ENCODE data around the gene RNF220. TPM values are rescaled to one million over a fixed set of nuclear protein-coding genes. Genes with fewer than 3 reads are reported as not detected.

Gene RNF220
- total RNA-seq, 1 experiment from 2014 or later: 92.4 TPM

- peaks cover 2% of the 10 kb centered on the region; the same call in 1 of the 2 replicates for H3K36me3 ChIP-seq (ENCODE audit: control insufficient read depth, insufficient read depth, low read length)
- no peak overlapping the region for H3K27ac Mint-ChIP-seq (ENCODE audit: unreplicated experiment)
- H3K9me3 ChIP-seq: no peaks in the 10 kb centered on the region
- ChIA-PET CTCF (interaction anchor here (1.2 kb wide), 1 partner anchor 11 kb away, joined by 3 read pairs; no protein-coding TSS in a partner anchor), POLR2A (interaction anchor here (0.6 to 1.0 kb wide), 2 partner anchors 9 to 19 kb away, joined by 3 to 5 read pairs; no protein-coding TSS in a partner anchor)
- no peak overlapping the region for H3K4me3 ChIP-seq (ENCODE audit: low read depth, low read length)
- no peaks in the 10 kb centered on the region for H3K27me3 ChIP-seq (replicated peaks; ENCODE audit: control insufficient read depth, insufficient read depth, low read length)
- no peaks in the 10 kb centered on the region for H3K27me3 Mint-ChIP-seq (ENCODE audit: insufficient read depth, unreplicated experiment)
- DNase-seq: no peak
- no peak overlapping the region for H3K4me3 Mint-ChIP-seq (ENCODE audit: unreplicated experiment)
- no peaks in the 10 kb centered on the region for H3K4me1 ChIP-seq
- H3K4me1 Mint-ChIP-seq (ENCODE audit: low read depth, unreplicated experiment): peaks cover 6% of the 10 kb centered on the region
- intact Hi-C loops (cut with micrococcal nuclease; ENCODE audit: unreplicated experiment): no loop called here
- no TSS peak for BruUV-seq (replicated peaks)
- no peak for TF ChIP-seq CTCF (IDR thresholded peaks at IDR 0.05; ENCODE audit: insufficient read depth in 1 of 2, low read depth in 1 of 2, low read length in 1 of 2, severe bottlenecking in 1 of 2, unreplicated experiment in 1 of 2)
- H3K9me3 Mint-ChIP-seq (ENCODE audit: unreplicated experiment): no peaks in the 10 kb centered on the region
- peaks cover 24% of the 10 kb centered on the region for H3K36me3 Mint-ChIP-seq (ENCODE audit: insufficient read depth, unreplicated experiment)
These were observed 236.4 kb downstream of the RNF220 start for GRCh38 chr1:44641126-44642102.

- no peaks in the 10 kb centered on the region for H3K9me3 Mint-ChIP-seq (ENCODE audit: unreplicated experiment)
- no peaks in the 10 kb centered on the region for H3K27me3 Mint-ChIP-seq (ENCODE audit: insufficient read depth, unreplicated experiment)
- no peak for TF ChIP-seq CTCF (IDR thresholded peaks at IDR 0.05; ENCODE audit: insufficient read depth in 1 of 2, low read depth in 1 of 2, low read length in 1 of 2, severe bottlenecking in 1 of 2, unreplicated experiment in 1 of 2)
- no TSS peak for BruUV-seq (replicated peaks)
- Histone ChIP-seq H3K4me3 (ENCODE audit: low read depth, low read length) (no peak overlapping the region), H3K36me3 (ENCODE audit: control insufficient read depth, insufficient read depth, low read length) (peaks cover 2% of the 10 kb centered on the region; the same call in 1 of the 2 replicates), H3K27me3 (replicated peaks; ENCODE audit: control insufficient read depth, insufficient read depth, low read length) (no peaks in the 10 kb centered on the region), H3K4me1 (no peaks in the 10 kb centered on the region), H3K9me3 (no peaks in the 10 kb centered on the region)
- H3K27ac Mint-ChIP-seq (ENCODE audit: unreplicated experiment): no peak overlapping the region
- intact Hi-C loops (cut with micrococcal nuclease; ENCODE audit: unreplicated experiment): no loop called here
- H3K36me3 Mint-ChIP-seq (ENCODE audit: insufficient read depth, unreplicated experiment): peaks cover 23% of the 10 kb centered on the region
- ChIA-PET POLR2A (interaction anchor here (1.0 kb wide), 1 partner anchor 10 kb away, joined by 3 read pairs; no protein-coding TSS in a partner anchor), CTCF (interaction anchor here (1.2 kb wide), 1 partner anchor 11 kb away, joined by 3 read pairs; no protein-coding TSS in a partner anchor)
- peaks cover 6% of the 10 kb centered on the region for H3K4me1 Mint-ChIP-seq (ENCODE audit: low read depth, unreplicated experiment)
- no peak for DNase-seq
- no peak overlapping the region for H3K4me3 Mint-ChIP-seq (ENCODE audit: unreplicated experiment)
These were observed 237.2 kb downstream of the RNF220 start for GRCh38 chr1:44642255-44642654.

- H3K36me3 Mint-ChIP-seq (ENCODE audit: insufficient read depth, unreplicated experiment): peaks cover 16% of the 10 kb centered on the region
These were observed 237.9 kb downstream of the RNF220 start for GRCh38 chr1:44642925-44643324.

More at GRCh38 chr1:44642925-44643324, 237.9 kb downstream of the RNF220 start:
- ChIA-PET POLR2A (interaction anchor here (1.0 kb wide), 1 partner anchor 10 kb away, joined by 3 read pairs; no protein-coding TSS in a partner anchor), CTCF (interaction anchor here (1.2 kb wide), 1 partner anchor 10 kb away, joined by 3 read pairs; no protein-coding TSS in a partner anchor)
- Mint-ChIP-seq H3K27ac (ENCODE audit: unreplicated experiment) (no peak overlapping the region), H3K4me1 (ENCODE audit: low read depth, unreplicated experiment) (peaks cover 6% of the 10 kb centered on the region), H3K9me3 (ENCODE audit: unreplicated experiment) (no peaks in the 10 kb centered on the region), H3K27me3 (ENCODE audit: insufficient read depth, unreplicated experiment) (no peaks in the 10 kb centered on the region), H3K4me3 (ENCODE audit: unreplicated experiment) (no peak overlapping the region)
- H3K36me3 ChIP-seq (ENCODE audit: control insufficient read depth, insufficient read depth, low read length): 0 out of 2 replicates have a peak, but pooled peaks cover 2% of the 10 kb centered on the region
- H3K4me3 ChIP-seq (ENCODE audit: low read depth, low read length): no peak overlapping the region
- no peaks in the 10 kb centered on the region for H3K4me1 ChIP-seq
- H3K9me3 ChIP-seq: no peaks in the 10 kb centered on the region
- no peak for TF ChIP-seq CTCF (IDR thresholded peaks at IDR 0.05; ENCODE audit: insufficient read depth in 1 of 2, low read depth in 1 of 2, low read length in 1 of 2, severe bottlenecking in 1 of 2, unreplicated experiment in 1 of 2)
- DNase-seq: no peak
- no peaks in the 10 kb centered on the region for H3K27me3 ChIP-seq (replicated peaks; ENCODE audit: control insufficient read depth, insufficient read depth, low read length)
- intact Hi-C loops (cut with micrococcal nuclease; ENCODE audit: unreplicated experiment): no loop called here
- BruUV-seq (replicated peaks): no TSS peak

Measured in Caco-2 (cell line).